OCI-LY3 (cell line): ENCODE measurements around the gene ARMC9.

Experiments used
- H2AFZ ChIP-seq: fragments of 200-600, 300-600 bp; shearing (Covaris generic); 2 replicates; pipeline ENCODE4 v1.6.0; 2014; ENCODE audit warnings: antibody characterized with exemption, low read depth, low read length
- H3K27ac ChIP-seq: fragments of 200-600, 300-600 bp; sonication (generic); 2 replicates; pipeline ENCODE4 v1.5.1; 2014; ENCODE audit warnings: mild to moderate bottlenecking, low read length, moderate library complexity, mixed read lengths
- H3K27me3 ChIP-seq: fragments of 200-600, 300-600 bp; sonication (generic); 2 replicates; pipeline ENCODE4 v1.6.1; 2014; ENCODE audit warnings: low read depth, low read length, mixed read lengths
- H3K36me3 ChIP-seq: fragments of 200-600, 300-600 bp; sonication (generic); replicated peaks from 2 replicates; pipeline ENCODE3; 2014; ENCODE audit warnings: low read depth, low read length, mixed read lengths
- H3K4me1 ChIP-seq: fragments of 300-600, 200-600 bp; sonication (generic); 2 replicates; pipeline ENCODE4 v1.6.1; 2014; ENCODE audit warnings: low read length, mixed read lengths
- H3K4me2 ChIP-seq: fragments of 200-600, 300-600 bp; sonication (generic); 2 replicates; pipeline ENCODE4 v1.6.1; 2014; ENCODE audit warnings: low read length, mixed read lengths
- H3K4me3 ChIP-seq: fragments of 300-600, 200-600 bp; sonication (generic); 2 replicates; pipeline ENCODE4 v1.5.1; 2014; ENCODE audit warnings: antibody characterized with exemption, mild to moderate bottlenecking, low read length, moderate library complexity
- H3K79me2 ChIP-seq: fragments of 300-600, 200-600 bp; shearing (Covaris generic); 2 replicates; pipeline ENCODE4 v1.6.1; 2014; ENCODE audit warnings: mild to moderate bottlenecking, low read length, mixed read lengths
- H3K9ac ChIP-seq: fragments of 300-600, 200-600 bp; shearing (Covaris generic); 2 replicates; pipeline ENCODE4 v1.6.0; 2014; ENCODE audit warnings: mild to moderate bottlenecking, low read length, moderate library complexity
- H3K9me3 ChIP-seq: fragments of 200-600, 300-600 bp; shearing (Covaris generic); 2 replicates; pipeline ENCODE4 v1.6.1; 2014; ENCODE audit warnings: low read length, mixed read lengths; ENCODE audit not compliant: insufficient read depth
- H4K20me1 ChIP-seq: fragments of 200-600, 300-600 bp; sonication (generic); 2 replicates; pipeline ENCODE4 v1.6.1; 2016; ENCODE audit warnings: low read length, mixed read lengths; ENCODE audit not compliant: insufficient read depth
- EZH2phosphoT487 ChIP-seq: fragments of 200-600 bp; shearing (Covaris generic); IDR thresholded peaks from 2 replicates; pipeline ENCODE4 v1.6.1; 2018; ENCODE audit warnings: antibody characterized with exemption, mixed run types, low read depth
- TF ChIP-seq, protein P1 (sequence below): fragments of 200-600, 300-600 bp; sonication (generic); IDR thresholded peaks from 2 replicates; pipeline ENCODE4 v1.5.1; 2014; ENCODE audit warnings: antibody characterized with exemption, low read length, low read depth

ARMC9 gene

DNA sequence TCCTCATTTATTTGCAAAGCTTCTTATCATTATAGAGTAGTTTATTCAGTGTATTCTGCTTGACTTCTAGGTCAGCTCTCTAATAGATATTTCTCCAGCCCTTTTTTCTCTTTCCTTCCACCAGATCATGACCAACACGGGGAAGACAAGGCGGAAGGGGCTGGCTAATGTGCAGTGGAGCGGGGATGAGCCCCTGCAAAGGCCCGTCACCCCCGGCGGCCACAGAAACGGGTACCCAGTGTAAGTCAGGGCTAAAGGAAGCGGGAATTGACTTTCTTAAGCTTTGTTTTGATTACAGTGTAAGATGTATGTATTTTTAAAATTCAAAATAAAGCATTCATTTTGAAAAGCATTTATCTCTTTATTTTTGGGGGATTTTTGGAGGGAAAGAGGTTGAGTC lies 146.4 kb downstream of the ARMC9 start:
- H3K27ac ChIP-seq: no peak overlapping the region
- 0 out of 2 replicates have a peak overlapping the region, but pooled peaks have one; percentile 18 for H2AFZ ChIP-seq
- no peaks in the 10 kb centered on the region for H3K79me2 ChIP-seq
- H3K4me1 ChIP-seq: peaks cover 17% of the 10 kb centered on the region
- H3K9me3 ChIP-seq: no peaks in the 10 kb centered on the region
- peak overlapping the region; percentile 11; the same call in 1 of the 2 replicates for H3K4me2 ChIP-seq
- H3K9ac ChIP-seq: no peak overlapping the region
- TF ChIP-seq EZH2phosphoT487: no peak
- TF ChIP-seq, protein P1, sequence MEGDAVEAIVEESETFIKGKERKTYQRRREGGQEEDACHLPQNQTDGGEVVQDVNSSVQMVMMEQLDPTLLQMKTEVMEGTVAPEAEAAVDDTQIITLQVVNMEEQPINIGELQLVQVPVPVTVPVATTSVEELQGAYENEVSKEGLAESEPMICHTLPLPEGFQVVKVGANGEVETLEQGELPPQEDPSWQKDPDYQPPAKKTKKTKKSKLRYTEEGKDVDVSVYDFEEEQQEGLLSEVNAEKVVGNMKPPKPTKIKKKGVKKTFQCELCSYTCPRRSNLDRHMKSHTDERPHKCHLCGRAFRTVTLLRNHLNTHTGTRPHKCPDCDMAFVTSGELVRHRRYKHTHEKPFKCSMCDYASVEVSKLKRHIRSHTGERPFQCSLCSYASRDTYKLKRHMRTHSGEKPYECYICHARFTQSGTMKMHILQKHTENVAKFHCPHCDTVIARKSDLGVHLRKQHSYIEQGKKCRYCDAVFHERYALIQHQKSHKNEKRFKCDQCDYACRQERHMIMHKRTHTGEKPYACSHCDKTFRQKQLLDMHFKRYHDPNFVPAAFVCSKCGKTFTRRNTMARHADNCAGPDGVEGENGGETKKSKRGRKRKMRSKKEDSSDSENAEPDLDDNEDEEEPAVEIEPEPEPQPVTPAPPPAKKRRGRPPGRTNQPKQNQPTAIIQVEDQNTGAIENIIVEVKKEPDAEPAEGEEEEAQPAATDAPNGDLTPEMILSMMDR: no peak
- H3K4me3 ChIP-seq: no peak overlapping the region
- H3K27me3 ChIP-seq: no peaks in the 10 kb centered on the region
- H3K36me3 ChIP-seq: no peaks in the 10 kb centered on the region
- no peaks in the 10 kb centered on the region for H4K20me1 ChIP-seq

DNA sequence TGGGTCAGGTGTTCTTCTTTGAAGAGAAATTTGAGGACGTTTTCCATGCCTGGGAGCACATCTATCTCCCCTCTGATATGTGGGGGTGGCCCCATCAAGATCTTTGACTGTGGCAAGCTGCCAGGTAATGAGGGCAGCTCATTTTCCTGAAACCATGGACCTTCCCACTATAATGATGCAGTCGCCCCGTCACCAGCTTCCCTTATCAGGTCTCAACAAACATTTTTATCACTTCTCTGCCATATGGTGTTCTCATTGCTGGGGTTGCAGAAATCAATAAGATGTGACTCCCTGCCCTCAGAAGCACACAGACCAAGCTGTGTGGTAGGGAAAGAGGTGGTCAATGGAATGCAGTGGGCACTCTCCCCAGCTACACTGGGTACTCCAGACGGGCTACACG lies 148.7 kb downstream of the ARMC9 start:
- Histone ChIP-seq H2AFZ (no peak overlapping the region), H3K9ac (no peak overlapping the region), H3K4me2 (no peak overlapping the region), H3K27ac (no peak overlapping the region), H4K20me1 (no peaks in the 10 kb centered on the region), H3K27me3 (no peaks in the 10 kb centered on the region), H3K9me3 (no peaks in the 10 kb centered on the region), H3K4me1 (peaks cover 16% of the 10 kb centered on the region), H3K36me3 (no peaks in the 10 kb centered on the region), H3K79me2 (no peaks in the 10 kb centered on the region), H3K4me3 (no peak overlapping the region)
- TF ChIP-seq, protein P1: no peak
- TF ChIP-seq EZH2phosphoT487: no peak

DNA sequence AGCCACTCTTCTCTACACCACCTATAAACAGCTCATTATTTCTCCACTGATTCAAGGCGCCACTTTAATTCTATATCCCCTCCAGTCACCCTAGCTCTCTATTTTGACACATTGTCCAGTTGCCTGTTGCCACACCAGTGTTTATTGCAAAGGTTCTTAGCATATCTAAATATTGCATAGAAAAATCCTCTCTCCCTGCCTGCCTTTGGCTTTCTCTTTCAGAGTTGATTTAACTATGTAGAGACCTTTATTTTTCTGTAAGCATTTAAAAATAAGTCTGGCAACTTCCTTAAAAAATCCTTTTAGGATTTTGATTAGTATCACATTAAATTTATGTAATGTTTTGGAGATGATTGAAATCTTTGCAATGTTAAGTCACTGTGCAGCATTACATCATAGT lies 149.2 kb downstream of the ARMC9 start:
- no peak overlapping the region for H3K27ac ChIP-seq
- no peaks in the 10 kb centered on the region for H4K20me1 ChIP-seq
- H3K4me3 ChIP-seq: no peak overlapping the region
- no peak overlapping the region for H3K4me2 ChIP-seq
- no peaks in the 10 kb centered on the region for H3K79me2 ChIP-seq
- H3K9ac ChIP-seq: no peak overlapping the region
- H3K36me3 ChIP-seq: no peaks in the 10 kb centered on the region
- TF ChIP-seq EZH2phosphoT487: no peak
- TF ChIP-seq, protein P1: no peak
- H3K9me3 ChIP-seq: no peaks in the 10 kb centered on the region
- H3K4me1 ChIP-seq: peaks cover 10% of the 10 kb centered on the region
- H3K27me3 ChIP-seq: no peaks in the 10 kb centered on the region
- H2AFZ ChIP-seq: no peak overlapping the region

DNA sequence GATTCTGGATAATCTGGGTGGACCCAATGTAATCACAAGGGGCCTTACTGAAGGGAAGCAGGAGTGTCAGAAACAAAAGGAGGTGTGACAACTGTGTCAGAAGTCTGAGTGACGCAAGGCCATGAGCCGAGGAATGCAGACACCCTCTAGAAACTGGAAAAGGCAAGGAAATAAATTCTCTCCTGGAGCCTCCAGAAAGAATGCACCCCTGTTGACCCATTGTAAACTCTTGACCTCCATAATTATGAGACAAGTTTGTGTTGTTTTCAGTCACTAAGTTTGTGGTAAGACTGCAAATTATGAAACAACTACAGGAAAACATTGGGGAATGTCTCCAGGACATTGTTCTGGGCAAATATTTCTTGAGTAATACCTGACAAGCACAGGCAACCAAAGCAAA lies 149.7 kb downstream of the ARMC9 start:
- H3K9me3 ChIP-seq: no peaks in the 10 kb centered on the region
- no peak overlapping the region for H3K9ac ChIP-seq
- H3K4me1 ChIP-seq: 0 out of 2 replicates have a peak, but pooled peaks cover 9% of the 10 kb centered on the region
- H3K27me3 ChIP-seq: no peaks in the 10 kb centered on the region
- H2AFZ ChIP-seq: no peak overlapping the region
- no peak for TF ChIP-seq EZH2phosphoT487
- TF ChIP-seq, protein P1: no peak
- no peaks in the 10 kb centered on the region for H3K79me2 ChIP-seq
- H3K4me2 ChIP-seq: no peak overlapping the region
- no peaks in the 10 kb centered on the region for H4K20me1 ChIP-seq
- H3K36me3 ChIP-seq: no peaks in the 10 kb centered on the region
- H3K4me3 ChIP-seq: no peak overlapping the region
- no peak overlapping the region for H3K27ac ChIP-seq
